NCI-H187 (cell line): Measurements from ENCODE around the gene SH2D1A.

ENCODE experiments used
- DNase-seq, 2 experiments: peaks; one replicate each; lab custom pipeline; 2025; lab: John Stamatoyannopoulos, UW

Gene SH2D1A

GRCh38 chrX:124421898-124422655 lies 75.7 kb downstream of the SH2D1A start:
- no peak for DNase-seq
